Smooth muscle cell (in vitro differentiated cells): ENCODE measurements around the gene PLPP1. TPM values are rescaled to one million over a fixed set of nuclear protein-coding genes. Genes with fewer than 3 reads are reported as not detected.

Source experiments
- DNase-seq: peaks from one replicate; lab custom pipeline; 2025; ENCODE audit not compliant: unreplicated experiment; lab: John Stamatoyannopoulos, UW
- H2AFZ ChIP-seq: fragments of 200-600 bp; sonication (generic); 2 replicates; pipeline ENCODE4 v1.6.0; 2016; ENCODE audit warnings: antibody characterized with exemption, low read depth, mild to moderate bottlenecking
- H3F3A ChIP-seq: fragments of 200-600 bp; sonication (generic); 2 replicates; pipeline ENCODE4 v1.6.0; 2017; ENCODE audit warnings: antibody characterized with exemption, low read depth
- H3K27ac ChIP-seq: fragments of 200-600 bp; sonication (generic); 2 replicates; pipeline ENCODE4 v1.5.1; 2016; ENCODE audit warnings: low read depth, mild to moderate bottlenecking
- H3K27me3 ChIP-seq: fragments of 200-600 bp; sonication (generic); 2 replicates; pipeline ENCODE4 v1.6.1; 2016; ENCODE audit warnings: low read depth, mild to moderate bottlenecking
- H3K36me3 ChIP-seq: fragments of 200-600 bp; sonication (generic); 2 replicates; pipeline ENCODE4 v1.5.1; 2016; ENCODE audit warnings: low read depth
- H3K4me1 ChIP-seq: fragments of 200-600 bp; sonication (generic); 2 replicates; pipeline ENCODE4 v1.5.1; 2016; ENCODE audit warnings: low read depth
- H3K4me2 ChIP-seq: fragments of 200-600 bp; sonication (generic); 2 replicates; pipeline ENCODE4 v1.6.0; 2016; ENCODE audit warnings: mild to moderate bottlenecking
- H3K4me3 ChIP-seq: fragments of 200-600 bp; sonication (generic); 2 replicates; pipeline ENCODE4 v1.5.1; 2016; ENCODE audit warnings: mild to moderate bottlenecking
- H3K79me2 ChIP-seq: fragments of 200-600 bp; sonication (generic); 2 replicates; pipeline ENCODE4 v1.6.0; 2016; ENCODE audit warnings: low read depth, mild to moderate bottlenecking
- H3K9ac ChIP-seq: fragments of 200-600 bp; sonication (generic); 2 replicates; pipeline ENCODE4 v1.6.0; 2016; ENCODE audit warnings: low read depth
- H3K9me3 ChIP-seq: fragments of 200-600 bp; sonication (generic); replicated peaks from 2 replicates; pipeline ENCODE4 v1.5.1; 2016; ENCODE audit warnings: low read depth
- H4K20me1 ChIP-seq: fragments of 200-600 bp; sonication (generic); 2 replicates; pipeline ENCODE4 v1.6.0; 2016; ENCODE audit warnings: low read depth
- WGBS: methylation state at CpG from one replicate; pipeline ENCODE4 v1.1.7; 2016; ENCODE audit warnings: low lambda C conversion rate; 5-methylcytosine and 5-hydroxymethylcytosine counted together
- polyA plus RNA-seq: library from polyadenylated mRNA; unstranded; fragments of >200 nt; fragmentation: Nextera tagmentation; extraction: Ambion mirVana; gene quantifications from 2 replicates; pipeline ENCODE4 v1.2.1, GENCODE V29; 2016
- total RNA-seq: library from RNA; depleted of rRNA; stranded (reverse); fragments of >200 nt; gene quantifications from 2 replicates; pipeline ENCODE4 v1.2.3, GENCODE V29; 2014
- TF ChIP-seq, protein P1 (sequence below): fragments of 200-600 bp; sonication (generic); IDR thresholded peaks from 2 replicates; pipeline ENCODE4 v1.5.1; 2017; ENCODE audit warnings: borderline replicate concordance, mild to moderate bottlenecking, antibody characterized with exemption; ENCODE audit not compliant: insufficient read depth, poor library complexity, severe bottlenecking

Gene PLPP1
- total and polyA plus RNA-seq, 2 experiments from 2014 or later: 47.2 to 108 TPM

DNA sequence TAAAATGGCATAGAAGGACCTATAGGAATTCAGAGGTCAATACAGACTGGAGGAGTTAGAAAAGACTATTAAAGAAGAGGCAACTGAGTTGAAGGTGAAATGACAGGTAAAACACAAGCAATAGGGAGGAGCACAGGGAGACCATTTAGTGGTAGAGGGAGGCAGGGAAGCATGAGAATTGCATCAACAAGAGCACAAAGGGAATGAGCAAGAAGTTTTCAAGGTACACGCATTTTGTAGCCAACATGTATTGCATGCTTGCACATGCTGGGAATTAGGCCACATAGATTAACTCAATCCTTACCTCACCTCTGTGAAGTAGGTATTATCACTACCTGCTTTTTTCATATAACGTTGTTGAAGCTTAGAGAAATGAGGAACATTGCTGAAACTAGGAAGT, 42.3 kb downstream of the PLPP1 start:
- H3K27me3 ChIP-seq: no peaks in the 10 kb centered on the region
- no peak overlapping the region for H3K27ac ChIP-seq
- no peaks in the 10 kb centered on the region for H3K36me3 ChIP-seq
- H3K4me1 ChIP-seq: no peaks in the 10 kb centered on the region
- 78% methylated on average over 2 of the region's 2 CpGs for WGBS
- H3F3A ChIP-seq: no peaks in the 10 kb centered on the region
- H3K4me3 ChIP-seq: no peak overlapping the region
- H3K9me3 ChIP-seq: no peaks in the 10 kb centered on the region
- H3K4me2 ChIP-seq: no peak overlapping the region
- no peak overlapping the region for H3K9ac ChIP-seq
- TF ChIP-seq, protein P1, sequence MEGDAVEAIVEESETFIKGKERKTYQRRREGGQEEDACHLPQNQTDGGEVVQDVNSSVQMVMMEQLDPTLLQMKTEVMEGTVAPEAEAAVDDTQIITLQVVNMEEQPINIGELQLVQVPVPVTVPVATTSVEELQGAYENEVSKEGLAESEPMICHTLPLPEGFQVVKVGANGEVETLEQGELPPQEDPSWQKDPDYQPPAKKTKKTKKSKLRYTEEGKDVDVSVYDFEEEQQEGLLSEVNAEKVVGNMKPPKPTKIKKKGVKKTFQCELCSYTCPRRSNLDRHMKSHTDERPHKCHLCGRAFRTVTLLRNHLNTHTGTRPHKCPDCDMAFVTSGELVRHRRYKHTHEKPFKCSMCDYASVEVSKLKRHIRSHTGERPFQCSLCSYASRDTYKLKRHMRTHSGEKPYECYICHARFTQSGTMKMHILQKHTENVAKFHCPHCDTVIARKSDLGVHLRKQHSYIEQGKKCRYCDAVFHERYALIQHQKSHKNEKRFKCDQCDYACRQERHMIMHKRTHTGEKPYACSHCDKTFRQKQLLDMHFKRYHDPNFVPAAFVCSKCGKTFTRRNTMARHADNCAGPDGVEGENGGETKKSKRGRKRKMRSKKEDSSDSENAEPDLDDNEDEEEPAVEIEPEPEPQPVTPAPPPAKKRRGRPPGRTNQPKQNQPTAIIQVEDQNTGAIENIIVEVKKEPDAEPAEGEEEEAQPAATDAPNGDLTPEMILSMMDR: no peak
- H2AFZ ChIP-seq: no peak overlapping the region
- peaks cover 58% of the 10 kb centered on the region for H3K79me2 ChIP-seq
- DNase-seq: no peak
- H4K20me1 ChIP-seq: peaks cover 17% of the 10 kb centered on the region

DNA sequence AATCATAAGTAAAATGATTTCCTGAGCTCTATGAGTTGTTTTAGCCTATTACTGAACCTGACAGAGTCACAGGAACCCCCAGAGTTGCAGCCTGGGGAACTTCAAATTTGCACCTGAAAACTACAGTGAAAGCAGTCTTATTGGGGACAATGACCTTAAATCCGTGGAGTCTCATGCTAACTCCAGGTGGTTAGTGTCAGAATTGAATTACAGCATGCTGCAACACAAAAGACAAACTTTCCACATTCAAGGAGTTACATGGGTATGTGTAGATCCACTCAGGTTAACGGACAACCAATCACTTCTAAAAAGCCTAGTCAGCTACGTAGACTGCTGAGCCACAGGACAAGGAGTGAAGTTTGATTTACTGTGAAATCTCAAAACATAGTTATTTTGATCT, 49.7 kb downstream of the PLPP1 start:
- Histone ChIP-seq H3F3A (no peaks in the 10 kb centered on the region), H4K20me1 (no peaks in the 10 kb centered on the region), H3K9ac (no peak overlapping the region), H2AFZ (no peak overlapping the region), H3K4me1 (no peaks in the 10 kb centered on the region), H3K79me2 (peaks cover 24% of the 10 kb centered on the region), H3K4me3 (no peak overlapping the region), H3K4me2 (no peak overlapping the region), H3K27ac (no peak overlapping the region), H3K36me3 (no peaks in the 10 kb centered on the region), H3K9me3 (no peaks in the 10 kb centered on the region), H3K27me3 (no peaks in the 10 kb centered on the region)
- WGBS: 64% methylated on average over 3 of the region's 3 CpGs
- no peak for DNase-seq
- TF ChIP-seq, protein P1: no peak

DNA sequence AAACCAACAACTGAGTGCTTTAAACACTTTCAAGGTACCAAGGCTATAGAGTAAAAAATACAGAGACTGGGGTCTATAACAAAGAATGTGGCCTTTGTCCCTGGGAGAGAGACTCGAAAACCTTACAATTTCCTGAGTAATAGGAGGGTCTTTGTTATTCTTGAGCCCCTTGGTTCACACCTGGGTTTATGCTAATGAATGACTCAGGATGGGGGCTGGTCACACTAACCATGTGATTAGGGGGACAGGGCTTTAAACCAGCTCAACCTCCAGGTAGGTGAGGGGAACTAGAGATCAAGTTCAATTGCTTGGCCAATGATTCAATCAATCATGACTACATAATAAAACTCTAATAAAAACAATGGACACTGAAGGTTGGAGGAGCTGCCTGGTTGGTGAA, 50.2 kb downstream of the PLPP1 start:
- Histone ChIP-seq H3K9ac (no peak overlapping the region), H4K20me1 (no peaks in the 10 kb centered on the region), H3K36me3 (no peaks in the 10 kb centered on the region), H3K4me2 (no peak overlapping the region), H3F3A (no peaks in the 10 kb centered on the region), H3K4me3 (no peak overlapping the region), H3K4me1 (no peaks in the 10 kb centered on the region), H3K27me3 (no peaks in the 10 kb centered on the region), H3K79me2 (peaks cover 24% of the 10 kb centered on the region), H3K9me3 (no peaks in the 10 kb centered on the region), H3K27ac (no peak overlapping the region), H2AFZ (no peak overlapping the region)
- TF ChIP-seq, protein P1: no peak
- 63% methylated on average over 1 of the region's 1 CpG for WGBS
- DNase-seq: no peak

DNA sequence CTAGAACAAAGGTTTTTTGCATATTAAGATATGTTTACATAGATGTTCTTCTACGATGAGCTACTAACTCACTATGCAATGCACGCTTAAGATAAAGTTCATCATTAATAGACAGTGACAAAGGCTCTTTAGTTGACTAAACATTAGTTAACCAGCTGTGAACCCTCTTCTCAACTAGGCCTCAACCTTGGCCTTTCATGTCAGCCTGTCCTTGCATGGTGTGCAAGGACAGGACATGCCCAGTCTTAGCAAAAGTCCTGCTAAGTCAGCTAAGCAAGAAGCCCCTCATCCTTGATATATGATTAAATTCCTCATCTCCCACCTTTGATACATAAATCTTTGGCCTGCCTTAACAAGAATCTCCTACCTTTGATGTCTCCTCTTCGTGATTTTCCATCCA, 50.9 kb downstream of the PLPP1 start:
- 69% methylated on average over 3 of the region's 3 CpGs for WGBS
- Histone ChIP-seq H3K79me2 (peaks cover 20% of the 10 kb centered on the region), H2AFZ (no peak overlapping the region), H3K9me3 (no peaks in the 10 kb centered on the region), H4K20me1 (no peaks in the 10 kb centered on the region), H3F3A (no peaks in the 10 kb centered on the region), H3K27ac (no peak overlapping the region), H3K4me3 (no peak overlapping the region), H3K4me1 (no peaks in the 10 kb centered on the region), H3K9ac (no peak overlapping the region), H3K4me2 (no peak overlapping the region), H3K27me3 (no peaks in the 10 kb centered on the region), H3K36me3 (no peaks in the 10 kb centered on the region)
- TF ChIP-seq, protein P1: no peak
- DNase-seq: no peak
